ENCODE measurements around the gene MTPN. TPM values are rescaled to one million over a fixed set of nuclear protein-coding genes. Genes with fewer than 3 reads are reported as not detected.

MTPN gene
- total RNA-seq, 6 experiments from 2014 or later: 31.6 to 42.3 (median 39.5) TPM

DNA sequence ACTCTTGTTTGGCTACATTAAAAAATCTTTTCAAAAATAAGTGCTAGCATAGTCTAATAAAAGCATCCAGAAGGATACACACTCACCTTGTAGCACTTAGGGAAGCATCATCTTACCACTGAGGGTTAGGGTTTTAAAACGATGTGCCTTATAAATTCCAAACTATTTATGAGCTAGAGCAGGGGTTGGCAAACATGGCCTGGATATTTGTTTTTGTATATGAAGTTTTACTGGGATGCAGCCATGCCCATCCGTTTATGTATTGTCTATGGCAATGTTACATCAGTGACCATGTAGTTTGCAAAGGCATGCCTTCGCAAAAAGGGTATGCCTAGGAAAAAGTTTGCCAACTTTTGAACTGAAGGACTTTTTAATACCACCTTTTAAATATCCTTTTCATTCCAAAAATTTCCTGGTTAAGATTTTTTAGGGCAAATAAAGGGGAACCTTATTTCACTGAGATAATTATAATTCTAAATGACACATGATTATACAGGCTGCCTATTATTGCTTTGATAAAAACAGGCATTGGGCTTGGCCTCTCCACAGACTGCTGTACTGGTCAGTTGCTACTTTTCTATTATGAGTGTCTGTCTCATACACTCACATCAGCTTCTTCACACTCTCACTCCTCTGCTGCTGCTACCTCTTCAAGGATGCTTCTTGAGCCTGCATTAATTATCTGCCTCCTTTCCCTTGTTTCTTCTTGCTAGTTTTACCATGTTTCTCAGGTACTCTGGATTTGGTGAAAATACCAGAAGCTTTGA lies 30.7 kb downstream of the MTPN start:
- Histone ChIP-seq H3K4me3 (no peak overlapping the region), H3K4me1 (no peaks in the 10 kb centered on the region), H3K27ac (no peak overlapping the region), H3K36me3 (peaks cover 0 to 14% (median 0%) of the 10 kb centered on the region in 4 donors), H3K9me3 (no peaks in the 10 kb centered on the region), H3K27me3 (no peaks in the 10 kb centered on the region)
- ATAC-seq: no peak
- intact Hi-C loops (cut with DNase I): no loop called here
- DNase-seq: no peak
- no peak for TF ChIP-seq POLR2A (IDR thresholded peaks at IDR 0.05)
- TF ChIP-seq, protein P1, sequence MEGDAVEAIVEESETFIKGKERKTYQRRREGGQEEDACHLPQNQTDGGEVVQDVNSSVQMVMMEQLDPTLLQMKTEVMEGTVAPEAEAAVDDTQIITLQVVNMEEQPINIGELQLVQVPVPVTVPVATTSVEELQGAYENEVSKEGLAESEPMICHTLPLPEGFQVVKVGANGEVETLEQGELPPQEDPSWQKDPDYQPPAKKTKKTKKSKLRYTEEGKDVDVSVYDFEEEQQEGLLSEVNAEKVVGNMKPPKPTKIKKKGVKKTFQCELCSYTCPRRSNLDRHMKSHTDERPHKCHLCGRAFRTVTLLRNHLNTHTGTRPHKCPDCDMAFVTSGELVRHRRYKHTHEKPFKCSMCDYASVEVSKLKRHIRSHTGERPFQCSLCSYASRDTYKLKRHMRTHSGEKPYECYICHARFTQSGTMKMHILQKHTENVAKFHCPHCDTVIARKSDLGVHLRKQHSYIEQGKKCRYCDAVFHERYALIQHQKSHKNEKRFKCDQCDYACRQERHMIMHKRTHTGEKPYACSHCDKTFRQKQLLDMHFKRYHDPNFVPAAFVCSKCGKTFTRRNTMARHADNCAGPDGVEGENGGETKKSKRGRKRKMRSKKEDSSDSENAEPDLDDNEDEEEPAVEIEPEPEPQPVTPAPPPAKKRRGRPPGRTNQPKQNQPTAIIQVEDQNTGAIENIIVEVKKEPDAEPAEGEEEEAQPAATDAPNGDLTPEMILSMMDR (IDR thresholded peaks at IDR 0.05): no peak
- WGBS (ENCODE audit: insufficient coverage, low coverage, low lambda C conversion rate, missing lambda C conversion rate): 80% methylated on average over 3 of the region's 3 CpGs

DNA sequence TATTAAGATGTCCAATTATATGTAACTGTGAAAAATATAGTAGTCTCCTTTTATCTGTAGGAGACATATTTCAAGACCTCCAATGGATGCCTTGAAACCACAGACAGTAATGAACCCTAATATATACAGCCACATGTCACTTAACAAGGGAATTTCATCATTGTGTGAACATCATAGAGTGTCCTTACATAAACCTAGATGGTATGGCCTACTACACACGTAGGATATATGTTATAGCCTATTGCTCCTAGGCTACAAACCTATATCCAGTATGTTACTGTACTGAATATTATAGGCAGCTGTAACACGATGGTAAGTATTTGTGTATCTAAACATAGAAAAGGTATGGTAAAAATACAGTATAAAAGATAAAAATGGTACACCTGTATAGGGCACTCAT lies 32.4 kb downstream of the MTPN start:
- ATAC-seq: no peak
- no peaks in the 10 kb centered on the region for H3K27me3 ChIP-seq
- no peak overlapping the region for H3K4me3 ChIP-seq

DNA sequence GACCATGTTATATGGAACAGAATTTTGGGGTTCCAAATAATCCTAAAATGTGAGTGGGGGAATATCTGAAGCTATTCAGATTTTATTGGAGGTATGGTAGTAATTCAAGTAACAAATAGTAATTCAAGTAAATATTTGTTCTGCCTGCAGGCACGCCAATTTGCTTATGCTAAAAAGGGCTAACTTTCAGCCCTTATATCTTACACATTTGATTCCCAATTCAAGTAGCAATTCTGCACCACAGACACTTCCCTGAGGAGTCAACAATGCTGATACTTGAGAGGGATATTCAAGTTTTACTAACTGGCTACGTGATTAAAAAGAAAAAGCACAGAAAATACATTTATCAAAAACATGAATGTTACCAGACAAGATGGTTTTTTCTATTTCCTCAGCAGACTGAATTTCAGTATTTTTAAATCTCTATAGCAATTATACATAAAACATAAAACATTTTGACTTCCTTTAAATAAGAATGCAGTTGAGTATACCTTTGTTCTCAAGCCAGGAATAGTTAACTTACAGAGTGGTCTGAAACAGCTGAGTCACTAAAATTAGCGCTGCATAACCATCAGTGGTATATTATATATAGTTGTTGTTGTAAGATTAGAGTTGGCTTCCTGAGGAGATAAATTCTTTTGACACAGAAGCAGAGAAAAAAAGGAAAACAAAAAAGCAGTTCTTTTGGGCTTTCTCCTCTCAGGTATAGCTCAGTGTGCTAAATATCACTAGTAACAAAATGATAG lies 33.9 kb downstream of the MTPN start:
- no peak for ATAC-seq
- no peaks in the 10 kb centered on the region for H3K27me3 ChIP-seq
- no peak overlapping the region for H3K4me3 ChIP-seq
- WGBS (ENCODE audit: insufficient coverage, low coverage, low lambda C conversion rate, missing lambda C conversion rate): 61% methylated on average over 3 of the region's 3 CpGs
- H3K27ac ChIP-seq: no peak overlapping the region
- no peaks in the 10 kb centered on the region for H3K4me1 ChIP-seq
- TF ChIP-seq, protein P1 (IDR thresholded peaks at IDR 0.05): no peak
- no peak for TF ChIP-seq POLR2A (IDR thresholded peaks at IDR 0.05)
- H3K9me3 ChIP-seq: no peaks in the 10 kb centered on the region
- H3K36me3 ChIP-seq: peaks cover 0 to 5% (median 0%) of the 10 kb centered on the region in 4 donors
- DNase-seq: no peak
- intact Hi-C loops (cut with DNase I): no loop called here

More for the DNA sequence above, 32.4 kb downstream of the MTPN start:
- no peak overlapping the region for H3K27ac ChIP-seq
- DNase-seq: no peak
- intact Hi-C loops (cut with DNase I): no loop called here
- peaks cover 0 to 5% (median 0%) of the 10 kb centered on the region in 4 donors for H3K36me3 ChIP-seq
- TF ChIP-seq POLR2A (IDR thresholded peaks at IDR 0.05): no peak
- TF ChIP-seq, protein P1 (IDR thresholded peaks at IDR 0.05): no peak
- no peaks in the 10 kb centered on the region for H3K4me1 ChIP-seq
- H3K9me3 ChIP-seq: no peaks in the 10 kb centered on the region
- 100% methylated on average over 2 of the region's 2 CpGs for WGBS (ENCODE audit: insufficient coverage, low coverage, low lambda C conversion rate, missing lambda C conversion rate)

DNA sequence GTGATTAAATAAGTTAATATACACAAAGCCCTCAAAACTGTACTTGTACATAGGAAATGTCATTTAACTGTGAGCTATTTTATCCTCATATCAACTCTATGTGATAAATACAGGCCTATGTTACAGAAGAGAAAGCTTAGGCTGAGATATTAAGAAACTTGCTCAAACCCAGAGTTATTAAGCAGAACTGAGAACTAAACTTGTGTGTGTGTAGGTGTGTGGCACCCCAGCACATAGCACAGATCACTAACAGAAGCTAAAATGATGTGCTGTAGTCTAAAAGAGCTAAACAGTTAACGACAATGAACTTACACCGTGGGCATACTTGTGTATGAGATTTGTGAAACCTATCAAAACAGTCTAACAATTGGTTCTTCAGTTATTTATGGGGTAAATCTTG lies 34.5 kb downstream of the MTPN start:
- intact Hi-C loops (cut with DNase I): no loop called here
- TF ChIP-seq POLR2A (IDR thresholded peaks at IDR 0.05): no peak
- TF ChIP-seq, protein P1 (IDR thresholded peaks at IDR 0.05): no peak
- Histone ChIP-seq H3K27me3 (no peaks in the 10 kb centered on the region), H3K4me1 (no peaks in the 10 kb centered on the region), H3K4me3 (no peak overlapping the region), H3K9me3 (no peaks in the 10 kb centered on the region), H3K36me3 (peaks cover 0 to 5% (median 0%) of the 10 kb centered on the region in 4 donors), H3K27ac (no peak overlapping the region)
- WGBS (ENCODE audit: insufficient coverage, low coverage, low lambda C conversion rate, missing lambda C conversion rate): 91% methylated on average over 2 of the region's 2 CpGs
- ATAC-seq (no peak), DNase-seq (no peak)
